IPS-18a (cell line): ENCODE results near the gene TRIM65.
"Not testable (repeated sequence)": the region's sequence is repeated elsewhere in the genome, so short reads cannot be mapped to it uniquely, and the experiment has no call there.

Experiments
- H3K27ac ChIP-seq: one replicate; pipeline ENCODE4 v1.5.1; 2013; ENCODE audit warnings: low read length
- H3K27me3 ChIP-seq: one replicate; pipeline ENCODE4 v1.6.1; 2013; ENCODE audit warnings: mild to moderate bottlenecking, low read length; ENCODE audit not compliant: control insufficient read depth, insufficient read depth
- H3K36me3 ChIP-seq: one replicate; pipeline ENCODE4 v1.6.1; 2013; ENCODE audit warnings: low read depth, low read length; ENCODE audit not compliant: control insufficient read depth
- H3K4me1 ChIP-seq: one replicate; pipeline ENCODE4 v1.6.1; 2013; ENCODE audit warnings: low read depth, low read length; ENCODE audit not compliant: control insufficient read depth
- H3K4me3 ChIP-seq: one replicate; pipeline ENCODE4 v1.5.1; 2013; ENCODE audit warnings: low read length
- H3K9ac ChIP-seq: one replicate; pipeline ENCODE4 v1.6.1; 2013; ENCODE audit warnings: mild to moderate bottlenecking, low read length, moderate library complexity
- H3K9me3 ChIP-seq: one replicate; pipeline ENCODE4 v1.6.1; 2013; ENCODE audit warnings: low read depth, low read length; ENCODE audit not compliant: control insufficient read depth

The TRIM65 gene

DNA sequence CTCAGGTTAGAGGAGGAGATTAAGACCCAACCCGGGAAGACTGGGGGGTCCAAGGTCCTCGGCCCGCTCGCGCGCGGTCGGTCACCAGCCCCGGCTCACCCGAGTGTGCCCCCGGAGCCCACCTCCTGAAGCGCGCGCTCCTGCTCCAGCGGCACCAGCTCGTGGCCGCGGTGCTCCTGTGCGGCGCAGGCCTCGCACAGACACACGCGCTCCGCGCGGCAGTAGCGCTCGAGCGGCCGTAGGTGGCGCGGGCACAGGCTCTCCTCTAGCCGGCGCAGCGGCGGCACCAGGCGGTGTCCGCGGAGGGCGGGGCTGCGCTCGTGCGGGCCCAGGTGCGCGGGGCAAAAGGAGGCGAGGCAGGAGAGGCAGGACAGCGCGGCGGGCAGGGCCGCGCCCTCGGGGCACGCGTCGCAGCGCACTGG lies 19.0 kb downstream of the TRIM65 start:
- no peaks in the 10 kb centered on the region for H3K36me3 ChIP-seq
- H3K27me3 ChIP-seq: peaks cover 38% of the 10 kb centered on the region
- H3K9ac ChIP-seq: no peak overlapping the region
- H3K4me1 ChIP-seq: no peaks in the 10 kb centered on the region
- no peak overlapping the region for H3K27ac ChIP-seq
- H3K4me3 ChIP-seq: peak overlapping the region; percentile 63
- no peaks in the 10 kb centered on the region for H3K9me3 ChIP-seq

DNA sequence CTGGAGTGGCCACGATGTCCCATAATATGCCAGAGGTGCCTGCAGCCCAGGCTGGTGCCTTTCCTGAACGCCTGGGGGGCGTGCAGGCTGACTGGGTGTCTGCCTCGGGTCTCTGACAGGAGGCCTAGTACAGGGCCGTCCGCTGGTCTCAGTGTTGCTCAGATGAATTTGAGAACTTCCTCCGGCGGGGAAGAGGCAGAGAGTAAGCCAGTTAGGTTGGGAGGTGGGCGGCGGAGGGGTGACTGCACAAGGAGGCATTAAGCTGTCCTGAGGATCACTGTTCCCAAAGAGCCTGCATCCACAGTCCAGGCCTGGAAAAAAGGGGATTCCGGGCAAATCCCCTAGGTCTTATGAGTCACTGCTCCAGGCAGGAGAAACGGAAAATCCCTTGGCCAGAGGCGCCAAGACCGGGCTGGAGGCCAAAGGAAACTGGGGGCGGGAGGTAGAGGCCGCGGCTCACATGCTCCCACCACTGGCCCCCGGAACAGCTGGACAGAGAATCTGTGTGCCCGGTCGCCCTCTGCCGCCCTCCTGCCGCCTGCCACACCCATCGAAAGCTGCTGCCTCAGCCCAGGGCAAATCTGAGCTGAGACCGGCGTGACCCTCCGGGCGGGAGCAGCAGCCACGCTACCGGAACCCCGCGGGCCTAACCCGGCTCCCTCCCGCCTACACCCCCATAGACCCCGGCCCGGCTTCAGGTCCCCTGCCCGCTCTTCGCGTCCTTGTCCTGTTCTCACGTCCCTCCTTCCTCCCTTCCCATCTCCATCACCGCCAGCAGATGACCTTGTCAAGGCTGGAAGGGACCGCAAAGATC lies 19.6 kb downstream of the TRIM65 start:
- Histone ChIP-seq H3K9me3 (no peaks in the 10 kb centered on the region), H3K9ac (no peak overlapping the region), H3K27ac (no peak overlapping the region), H3K4me1 (no peaks in the 10 kb centered on the region), H3K27me3 (peaks cover 38% of the 10 kb centered on the region), H3K4me3 (peak overlapping the region; percentile 63), H3K36me3 (no peaks in the 10 kb centered on the region)

DNA sequence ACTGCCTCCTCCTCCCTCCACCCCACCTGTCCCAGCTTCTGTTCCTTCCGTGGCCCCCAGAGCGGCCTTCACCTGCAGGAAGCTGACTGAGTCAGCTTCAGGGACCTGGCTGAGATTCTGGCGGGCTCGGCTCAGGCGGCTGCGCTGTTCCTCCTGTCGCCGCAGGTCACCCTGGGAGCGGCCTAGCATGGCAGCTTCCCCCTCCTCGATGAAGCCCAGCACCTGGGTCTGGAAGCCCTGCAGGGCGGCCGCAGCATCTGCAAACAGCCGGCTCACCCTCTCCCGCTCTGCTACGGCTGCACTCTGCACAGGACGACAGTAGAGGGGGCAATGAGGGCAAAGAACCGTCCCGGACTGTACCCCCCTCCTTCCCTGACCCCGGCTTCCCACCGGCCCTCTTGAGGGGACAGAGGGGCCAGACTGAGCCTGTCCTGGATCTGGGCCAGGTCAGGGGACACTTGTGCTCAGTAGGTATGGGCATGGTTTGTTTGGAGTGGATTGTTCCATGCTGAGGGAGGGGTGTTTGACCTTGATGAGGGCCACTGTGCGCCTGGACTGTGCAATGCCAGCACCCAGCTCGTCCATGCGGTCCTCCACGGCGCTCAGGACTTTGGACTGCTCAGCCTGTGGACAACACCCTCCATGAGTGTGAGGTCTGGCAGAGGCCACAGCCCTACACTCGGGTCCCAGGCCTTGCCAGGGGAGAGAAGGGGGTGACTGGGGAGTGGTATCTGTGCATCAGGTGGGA lies 20.4 kb downstream of the TRIM65 start:
- no peak overlapping the region for H3K4me3 ChIP-seq
- H3K36me3 ChIP-seq: no peaks in the 10 kb centered on the region
- no peak overlapping the region for H3K9ac ChIP-seq
- no peak overlapping the region for H3K27ac ChIP-seq
- H3K4me1 ChIP-seq: no peaks in the 10 kb centered on the region
- H3K27me3 ChIP-seq: peaks cover 38% of the 10 kb centered on the region
- H3K9me3 ChIP-seq: no peaks in the 10 kb centered on the region

DNA sequence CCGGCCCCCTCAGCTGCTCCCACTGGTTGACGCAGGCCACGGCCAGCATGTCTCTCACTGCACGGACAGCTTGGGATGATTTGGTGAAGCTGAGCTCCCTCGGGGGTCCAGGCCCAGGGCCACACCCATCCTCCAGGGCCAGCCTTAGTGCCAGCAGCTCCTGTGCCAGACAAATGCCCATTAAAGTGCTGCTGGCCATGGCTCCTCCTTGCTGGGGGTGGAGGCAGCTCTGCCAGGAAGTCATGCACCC lies 20.9 kb downstream of the TRIM65 start:
- Histone ChIP-seq H3K4me1 (no peaks in the 10 kb centered on the region), H3K4me3 (no peak overlapping the region), H3K9ac (no peak overlapping the region), H3K9me3 (no peaks in the 10 kb centered on the region), H3K27me3 (peaks cover 38% of the 10 kb centered on the region), H3K27ac (no peak overlapping the region), H3K36me3 (no peaks in the 10 kb centered on the region)

DNA sequence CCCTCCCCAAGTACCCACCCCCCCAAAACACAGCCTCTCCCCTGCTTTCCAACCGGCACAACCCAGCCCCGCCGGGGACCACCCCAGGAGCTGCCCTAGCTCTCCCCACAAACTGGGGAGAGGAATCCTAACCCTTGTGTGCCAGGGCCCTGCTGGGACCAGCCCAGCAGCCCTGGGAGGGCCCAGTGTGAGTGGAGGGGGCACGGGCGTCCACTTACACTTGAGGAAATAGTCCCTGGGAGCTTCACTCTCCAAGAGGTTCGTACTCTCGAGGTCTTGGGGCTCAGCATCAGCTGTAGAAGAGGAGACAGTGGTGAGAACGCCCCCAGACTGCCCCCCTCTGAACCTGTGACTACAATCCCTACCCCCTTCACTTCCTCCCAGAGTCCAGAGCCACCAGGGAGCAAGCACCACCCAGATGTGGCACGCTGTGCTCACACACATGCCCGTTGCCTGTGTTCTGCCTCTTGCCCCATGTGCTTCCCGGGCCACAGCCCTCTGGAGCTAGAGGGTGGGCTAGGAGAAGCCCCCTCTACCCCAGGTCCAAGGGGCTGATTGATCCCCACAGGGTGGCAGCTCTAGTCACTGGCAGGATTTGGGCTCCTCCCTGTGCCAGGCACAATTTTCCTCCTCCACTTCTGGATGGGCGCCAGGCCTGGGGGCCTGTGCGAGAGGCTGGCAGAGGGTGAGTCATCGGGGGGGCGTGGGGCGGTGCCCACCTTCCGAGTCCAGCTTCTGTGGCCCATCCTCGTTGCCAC lies 21.4 kb downstream of the TRIM65 start:
- no peaks in the 10 kb centered on the region for H3K36me3 ChIP-seq
- peaks cover 38% of the 10 kb centered on the region for H3K27me3 ChIP-seq
- H3K4me1 ChIP-seq: no peaks in the 10 kb centered on the region
- no peak overlapping the region for H3K9ac ChIP-seq
- no peaks in the 10 kb centered on the region for H3K9me3 ChIP-seq
- no peak overlapping the region for H3K27ac ChIP-seq
- H3K4me3 ChIP-seq: no peak overlapping the region

DNA sequence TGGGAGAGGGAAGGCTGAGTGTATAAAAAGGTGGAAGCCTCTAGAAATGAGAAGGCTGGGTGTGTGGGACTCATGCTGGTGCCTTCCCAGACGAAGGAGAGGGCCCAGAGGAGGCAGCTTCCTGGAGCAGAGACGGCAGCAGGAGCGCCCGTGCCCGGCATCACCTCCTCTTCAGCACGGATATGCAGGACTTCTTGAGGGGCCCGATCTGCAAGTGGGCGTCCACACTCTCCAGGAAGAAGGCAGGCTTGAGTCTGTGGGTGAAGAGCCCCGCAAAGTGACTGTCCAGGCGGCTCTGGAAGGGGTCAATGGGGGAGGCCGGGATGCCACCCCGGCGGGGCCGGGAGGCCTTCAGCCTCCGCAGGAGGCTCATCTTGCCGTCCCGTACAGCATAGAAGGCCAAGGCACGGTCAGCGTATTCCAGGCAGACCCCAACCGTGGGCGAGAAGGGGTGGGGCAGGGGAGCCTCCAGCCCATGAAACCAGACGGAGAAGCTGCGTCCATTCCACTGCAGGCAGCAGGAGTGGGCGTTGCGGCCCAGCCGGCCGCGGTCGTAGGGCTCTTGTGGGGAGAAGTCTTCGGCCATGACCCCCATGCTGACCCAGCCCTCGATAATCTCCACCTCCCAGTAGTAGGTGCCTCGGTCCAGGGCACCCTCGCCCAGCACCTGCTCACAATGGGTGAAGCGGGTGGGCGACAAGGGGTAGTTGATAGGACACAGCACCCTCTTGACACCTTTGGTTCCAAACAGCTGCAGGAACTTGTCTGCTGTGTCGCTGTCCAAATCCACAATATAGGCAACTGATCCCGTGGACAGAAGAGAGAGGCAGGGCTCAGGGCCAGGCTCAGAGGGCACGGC lies 22.2 kb downstream of the TRIM65 start:
- H3K27ac ChIP-seq: no peak overlapping the region
- H3K27me3 ChIP-seq: peaks cover 37% of the 10 kb centered on the region
- no peak overlapping the region for H3K9ac ChIP-seq
- no peaks in the 10 kb centered on the region for H3K9me3 ChIP-seq
- H3K4me3 ChIP-seq: no peak overlapping the region
- no peaks in the 10 kb centered on the region for H3K36me3 ChIP-seq
- H3K4me1 ChIP-seq: no peaks in the 10 kb centered on the region

DNA sequence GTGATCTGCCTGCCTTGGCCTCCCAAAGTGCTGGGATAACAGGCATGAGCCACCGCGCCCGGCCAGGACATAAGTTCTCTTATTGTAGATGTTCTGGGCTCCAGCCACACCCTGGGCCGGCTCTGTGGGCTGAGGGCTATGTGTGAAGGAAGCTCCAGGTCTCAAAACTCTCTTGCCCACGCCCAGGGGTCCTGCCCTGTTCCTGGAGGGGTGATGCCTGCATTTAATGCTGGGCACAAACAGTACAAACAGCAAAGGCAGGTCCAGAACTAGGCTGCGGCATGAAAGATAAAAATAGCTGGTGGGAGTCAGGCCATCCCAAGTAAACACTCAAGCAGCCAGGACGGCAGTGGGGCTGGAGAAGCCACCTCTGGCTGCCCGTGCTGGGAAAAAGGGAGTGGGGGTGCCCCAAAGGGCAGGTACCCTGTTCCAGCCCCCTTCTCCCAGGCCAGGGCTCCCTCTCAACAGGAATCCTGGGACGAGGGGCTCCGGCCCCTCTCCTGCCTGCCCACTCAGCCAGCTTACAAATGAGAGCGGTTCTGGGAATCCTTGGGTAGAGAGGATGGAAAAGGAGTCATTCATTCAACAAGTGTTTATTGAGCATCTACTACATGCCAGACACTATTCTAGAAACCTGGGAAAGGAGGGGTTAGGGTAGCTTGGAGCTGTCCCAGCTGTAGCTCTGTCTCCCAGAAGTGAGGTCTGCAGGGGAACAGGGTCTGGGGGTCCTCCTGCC lies 23.0 kb downstream of the TRIM65 start:
- H3K36me3 ChIP-seq: no peaks in the 10 kb centered on the region
- no peak overlapping the region for H3K27ac ChIP-seq
- no peak overlapping the region for H3K4me3 ChIP-seq
- peaks cover 29% of the 10 kb centered on the region for H3K27me3 ChIP-seq
- no peak overlapping the region for H3K9ac ChIP-seq
- H3K9me3 ChIP-seq: no peaks in the 10 kb centered on the region
- H3K4me1 ChIP-seq: no peaks in the 10 kb centered on the region

DNA sequence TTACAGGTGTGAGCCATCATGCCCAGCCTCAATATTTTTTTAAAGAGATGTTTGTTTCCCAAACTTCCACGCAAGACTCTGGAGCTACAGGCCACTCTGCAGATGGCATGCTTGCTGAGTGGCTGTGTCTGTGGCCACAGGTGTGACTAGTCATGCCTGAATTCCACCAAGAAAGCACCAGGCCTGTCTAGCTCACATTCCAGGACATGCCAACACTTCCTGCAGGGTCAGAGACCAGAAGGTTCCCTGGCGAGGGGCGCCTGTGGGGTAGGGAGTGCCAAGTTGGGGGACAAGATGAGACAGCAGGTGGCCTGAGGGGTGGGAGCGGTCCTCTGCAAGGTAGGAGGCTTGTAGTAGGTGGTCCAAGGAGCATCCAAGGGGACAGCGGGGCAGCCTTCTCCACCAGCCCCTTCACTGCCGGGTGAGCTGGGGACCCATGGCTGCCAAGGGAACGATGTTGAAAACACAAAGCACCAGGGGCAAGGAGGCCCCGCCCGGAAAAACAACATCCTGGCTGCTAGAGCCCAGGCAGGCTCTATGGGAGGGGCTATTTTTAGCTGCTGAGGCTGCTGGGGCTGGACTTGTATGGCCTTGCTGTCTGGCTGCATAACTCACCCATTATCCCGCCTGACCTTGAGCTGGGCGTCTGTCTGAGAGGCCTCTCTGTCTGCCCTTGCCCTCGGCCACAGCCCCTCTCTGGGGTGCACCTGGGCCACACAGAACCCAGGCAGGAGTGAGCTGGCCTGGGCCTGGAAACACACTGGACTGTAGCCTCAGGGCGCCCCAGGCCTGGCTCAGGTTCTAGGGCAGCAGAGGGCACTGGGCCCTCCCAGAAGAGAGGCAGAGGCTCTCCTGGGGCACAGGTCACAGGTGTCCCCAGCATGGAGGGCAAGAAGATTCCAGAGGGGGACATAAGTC lies 24.1 kb downstream of the TRIM65 start:
- Histone ChIP-seq H3K4me3 (no peak overlapping the region), H3K4me1 (no peaks in the 10 kb centered on the region), H3K36me3 (no peaks in the 10 kb centered on the region), H3K9ac (no peak overlapping the region), H3K27ac (no peak overlapping the region), H3K27me3 (peaks cover 19% of the 10 kb centered on the region), H3K9me3 (no peaks in the 10 kb centered on the region)

DNA sequence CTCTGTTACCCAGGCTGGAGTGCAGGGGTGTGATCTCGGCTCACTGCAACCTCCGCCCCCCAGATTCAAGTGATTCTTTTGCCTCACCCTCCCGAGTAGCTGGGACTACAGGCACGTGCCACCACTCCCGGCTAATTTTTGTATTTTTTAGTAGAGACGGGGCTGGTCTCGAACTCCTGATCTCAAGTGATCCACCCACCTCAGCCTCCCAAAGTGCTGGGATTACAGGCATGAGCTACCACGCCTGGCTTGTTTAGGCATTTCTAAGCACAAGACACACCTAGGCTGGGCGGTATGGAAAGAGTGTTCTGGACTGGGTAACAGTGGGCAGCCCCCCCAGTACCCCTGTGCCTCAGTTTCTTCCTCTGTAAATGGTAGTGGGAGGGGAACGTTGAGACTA lies 26.5 kb downstream of the TRIM65 start:
- H3K4me3 ChIP-seq: not testable (repeated sequence)

More for the DNA sequence above, 26.5 kb downstream of the TRIM65 start:
- not testable (repeated sequence) for H3K9ac ChIP-seq, H3K4me1 ChIP-seq, H3K27me3 ChIP-seq, H3K27ac ChIP-seq, H3K9me3 ChIP-seq, H3K36me3 ChIP-seq
